Activated CD8-positive, alpha-beta memory T cell treated with anti-CD3 and anti-CD28 coated beads, Interleukin-2, amount 10 ng/mL, durations not matched to agents 7 days and 5 days (primary cell): ENCODE data around the gene CLDN14. TPM values are rescaled to one million over a fixed set of nuclear protein-coding genes. Genes with fewer than 3 reads are reported as not detected.
"Not testable (repeated sequence)": the region's sequence is repeated elsewhere in the genome, so short reads cannot be mapped to it uniquely, and the experiment has no call there.

Source experiments
- ATAC-seq: fragments of 150-1000 bp; cut with Tn5 transposase; one replicate; pipeline ENCODE4 v1.10.0; 2021; ENCODE audit warnings: moderate library complexity
- CTCF ChIA-PET: fragments of 350-600 bp; sonication (Branson Sonifier 250); formaldehyde crosslinking; loops from one replicate; lab custom pipeline; 2021; ENCODE audit warnings: antibody characterized with exemption; lab: Charles Lee
- DNase-seq: peaks from one replicate; pipeline ENCODE4 v3.0.0-alpha.2; 2020
- H3K27ac Mint-ChIP-seq: one replicate; pipeline ENCODE4 v1.8.0; 2021; ENCODE audit warnings: mild to moderate bottlenecking, mixed read lengths
- H3K27me3 Mint-ChIP-seq: one replicate; pipeline ENCODE4 v1.8.0; 2021; ENCODE audit warnings: mixed read lengths
- H3K36me3 Mint-ChIP-seq: one replicate; pipeline ENCODE4 v1.8.0; 2021; ENCODE audit warnings: mild to moderate bottlenecking, mixed read lengths
- H3K4me1 Mint-ChIP-seq: one replicate; pipeline ENCODE4 v1.8.0; 2021; ENCODE audit warnings: mixed read lengths
- H3K4me3 Mint-ChIP-seq: one replicate; pipeline ENCODE4 v1.8.0; 2021; ENCODE audit warnings: mild to moderate bottlenecking, moderate library complexity, mixed read lengths
- H3K9me3 Mint-ChIP-seq: one replicate; pipeline ENCODE4 v1.8.0; 2022; ENCODE audit warnings: low read depth, mixed read lengths
- total RNA-seq, 2 experiments: library from RNA; stranded (reverse); gene quantifications; one replicate each; pipeline ENCODE4 v1.2.3, GENCODE V29; 2021

The CLDN14 gene
- total RNA-seq, 2 experiments from 2014 or later: not detected

DNA sequence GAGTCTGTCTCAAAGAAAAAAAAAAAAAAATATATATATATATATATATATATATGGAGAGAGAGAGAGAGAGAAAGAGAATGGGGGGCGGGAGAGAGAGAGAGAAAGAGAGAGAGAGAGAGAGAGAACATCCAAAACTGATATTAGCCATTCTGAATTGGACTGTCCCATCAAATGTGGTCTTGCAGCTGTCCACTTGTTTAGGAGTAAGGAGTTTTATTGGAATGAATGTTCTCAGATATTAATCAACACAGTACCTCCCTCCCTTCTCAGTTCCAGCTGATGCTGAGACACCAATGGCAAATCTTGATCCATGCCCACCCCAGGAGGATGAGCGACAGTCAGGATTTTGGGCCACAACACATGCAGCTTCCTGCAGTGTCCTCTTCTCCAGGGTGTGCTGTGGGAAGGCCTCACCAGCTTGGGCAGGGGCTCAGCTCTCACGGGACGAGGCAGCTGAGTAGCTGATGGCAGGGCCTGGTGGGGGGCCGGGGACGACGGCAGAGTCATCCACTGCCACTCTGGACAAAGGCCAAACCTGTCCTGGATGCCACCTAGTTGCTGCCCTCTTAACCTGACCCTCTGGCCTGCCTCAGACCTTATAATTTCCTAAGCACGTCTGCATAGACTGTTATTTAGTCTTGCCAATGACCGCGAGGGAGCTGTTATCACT lies 9.3 kb upstream of the CLDN14 start:
- H3K9me3 Mint-ChIP-seq: no peaks in the 10 kb centered on the region
- H3K27me3 Mint-ChIP-seq: peaks cover 2% of the 10 kb centered on the region
- no peaks in the 10 kb centered on the region for H3K36me3 Mint-ChIP-seq
- DNase-seq (no peak), ATAC-seq (no peak)
- no peak overlapping the region for H3K27ac Mint-ChIP-seq
- H3K4me3 Mint-ChIP-seq: no peak overlapping the region
- CTCF ChIA-PET: no interaction called here
- no peaks in the 10 kb centered on the region for H3K4me1 Mint-ChIP-seq

DNA sequence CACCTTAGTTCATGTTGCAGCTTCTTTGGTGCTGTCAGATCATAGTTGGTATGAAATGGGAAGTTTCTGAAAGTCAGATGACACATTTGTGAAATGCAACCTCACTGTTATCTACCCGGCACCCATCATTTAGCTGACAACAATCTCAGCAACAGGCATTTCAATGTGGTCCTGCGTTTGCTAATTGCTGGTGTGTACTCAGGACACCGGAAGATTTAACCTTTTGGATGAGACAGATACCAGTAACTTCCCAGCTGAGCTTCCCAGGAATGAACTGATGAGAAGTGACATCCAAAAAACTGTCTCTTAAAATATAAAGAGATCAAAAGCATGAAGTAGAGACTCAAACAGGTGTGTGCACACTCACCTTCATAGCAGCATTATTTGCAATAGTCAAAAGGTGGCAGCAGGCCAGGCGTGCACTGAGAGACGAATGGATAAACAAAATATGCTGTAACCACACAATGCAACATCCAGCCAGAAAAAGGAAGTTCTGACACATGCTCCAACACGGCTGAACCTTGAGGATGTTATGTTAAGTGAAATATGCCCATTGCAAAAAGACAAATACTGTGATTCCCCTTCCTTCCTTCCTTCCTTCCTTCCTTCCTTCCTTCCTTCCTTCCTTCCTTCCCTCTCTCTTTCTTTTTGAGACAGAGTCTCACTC lies 7.9 kb upstream of the CLDN14 start:
- Mint-ChIP-seq H3K4me1 (no peaks in the 10 kb centered on the region), H3K9me3 (no peaks in the 10 kb centered on the region), H3K27me3 (peaks cover 2% of the 10 kb centered on the region), H3K27ac (no peak overlapping the region), H3K4me3 (no peak overlapping the region), H3K36me3 (no peaks in the 10 kb centered on the region)
- DNase-seq (no peak), ATAC-seq (no peak)
- CTCF ChIA-PET: no interaction called here

DNA sequence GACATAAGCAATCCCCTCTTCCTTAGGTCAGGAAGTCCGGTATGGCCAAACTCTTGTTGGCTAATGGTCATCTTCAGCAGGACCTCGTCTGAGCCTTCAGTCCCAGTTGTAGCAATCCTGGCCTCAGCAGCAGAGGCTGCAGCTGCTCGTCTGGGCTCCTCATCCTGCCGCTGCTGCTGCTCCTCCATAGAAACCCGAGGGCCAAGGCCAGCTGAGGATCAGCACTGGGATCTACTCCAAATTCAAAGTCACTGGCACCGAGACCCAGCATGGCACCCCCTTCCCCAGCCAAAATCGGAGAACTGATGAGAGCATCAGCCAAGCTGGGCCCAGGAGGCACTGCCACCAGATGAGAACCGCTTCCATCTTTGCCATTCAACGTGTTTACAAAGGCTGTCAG lies 6.3 kb upstream of the CLDN14 start:
- Mint-ChIP-seq H3K27me3 (peaks cover 2% of the 10 kb centered on the region), H3K9me3 (no peaks in the 10 kb centered on the region), H3K4me1 (no peaks in the 10 kb centered on the region), H3K27ac (no peak overlapping the region), H3K36me3 (no peaks in the 10 kb centered on the region), H3K4me3 (no peak overlapping the region)
- ATAC-seq: no peak
- no peak for DNase-seq
- CTCF ChIA-PET: no interaction called here

DNA sequence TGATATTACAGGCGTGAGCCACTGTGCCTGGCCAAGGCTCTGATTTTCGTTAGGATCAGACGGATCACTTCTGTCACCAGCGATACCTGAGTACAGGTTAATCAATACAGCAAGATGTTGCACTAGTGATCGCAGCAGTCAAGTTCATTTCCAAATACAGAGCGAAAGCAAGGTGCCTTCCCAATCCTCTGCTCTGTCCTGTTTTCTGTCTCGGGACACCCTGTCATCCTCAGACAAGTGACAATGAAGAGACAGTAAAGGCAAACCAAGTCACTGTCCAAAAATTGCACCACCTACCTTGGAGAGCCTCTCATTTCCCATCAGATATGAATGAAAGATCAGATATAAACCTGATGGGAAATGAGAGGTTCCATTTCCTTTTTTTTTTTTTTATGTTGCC lies 5.6 kb upstream of the CLDN14 start:
- Mint-ChIP-seq H3K36me3 (no peaks in the 10 kb centered on the region), H3K27ac (no peak overlapping the region), H3K4me3 (no peak overlapping the region), H3K9me3 (no peaks in the 10 kb centered on the region), H3K4me1 (no peaks in the 10 kb centered on the region), H3K27me3 (peaks cover 2% of the 10 kb centered on the region)
- DNase-seq: no peak
- no peak for ATAC-seq
- CTCF ChIA-PET: no interaction called here

GRCh38 chr21:36483095-36483494 lies 3.2 kb upstream of the CLDN14 start:
- no peak overlapping the region for H3K4me3 Mint-ChIP-seq
- ATAC-seq: no peak
- no peaks in the 10 kb centered on the region for H3K9me3 Mint-ChIP-seq
- CTCF ChIA-PET: no interaction called here
- H3K36me3 Mint-ChIP-seq: no peaks in the 10 kb centered on the region
- no peak overlapping the region for H3K27ac Mint-ChIP-seq
- peaks cover 2% of the 10 kb centered on the region for H3K4me1 Mint-ChIP-seq
- no peaks in the 10 kb centered on the region for H3K27me3 Mint-ChIP-seq
- DNase-seq: no peak

- no peak for ATAC-seq
- H3K4me3 Mint-ChIP-seq: no peak overlapping the region
Measured at GRCh38 chr21:36482673-36483072, 2.8 kb upstream of the CLDN14 start.

GRCh38 chr21:36482181-36482580 lies 2.3 kb upstream of the CLDN14 start:
- no peaks in the 10 kb centered on the region for H3K9me3 Mint-ChIP-seq
- H3K4me1 Mint-ChIP-seq: peaks cover 2% of the 10 kb centered on the region
- H3K27me3 Mint-ChIP-seq: no peaks in the 10 kb centered on the region
- no peak for ATAC-seq
- H3K27ac Mint-ChIP-seq: no peak overlapping the region
- CTCF ChIA-PET: no interaction called here
- no peak for DNase-seq
- no peaks in the 10 kb centered on the region for H3K36me3 Mint-ChIP-seq
- H3K4me3 Mint-ChIP-seq: no peak overlapping the region

More at GRCh38 chr21:36482673-36483072, 2.8 kb upstream of the CLDN14 start:
- no peaks in the 10 kb centered on the region for H3K27me3 Mint-ChIP-seq
- H3K4me1 Mint-ChIP-seq: peaks cover 2% of the 10 kb centered on the region
- CTCF ChIA-PET: no interaction called here
- DNase-seq: no peak
- H3K36me3 Mint-ChIP-seq: no peaks in the 10 kb centered on the region
- H3K9me3 Mint-ChIP-seq: no peaks in the 10 kb centered on the region
- H3K27ac Mint-ChIP-seq: no peak overlapping the region

- H3K4me1 Mint-ChIP-seq: peaks cover 2% of the 10 kb centered on the region
- CTCF ChIA-PET: no interaction called here
- H3K4me3 Mint-ChIP-seq: no peak overlapping the region
- H3K27ac Mint-ChIP-seq: no peak overlapping the region
- ATAC-seq (no peak), DNase-seq (no peak)
- no peaks in the 10 kb centered on the region for H3K9me3 Mint-ChIP-seq
- H3K36me3 Mint-ChIP-seq: no peaks in the 10 kb centered on the region
- H3K27me3 Mint-ChIP-seq: no peaks in the 10 kb centered on the region
Measured at GRCh38 chr21:36481639-36482038, 1.7 kb upstream of the CLDN14 start.

DNA sequence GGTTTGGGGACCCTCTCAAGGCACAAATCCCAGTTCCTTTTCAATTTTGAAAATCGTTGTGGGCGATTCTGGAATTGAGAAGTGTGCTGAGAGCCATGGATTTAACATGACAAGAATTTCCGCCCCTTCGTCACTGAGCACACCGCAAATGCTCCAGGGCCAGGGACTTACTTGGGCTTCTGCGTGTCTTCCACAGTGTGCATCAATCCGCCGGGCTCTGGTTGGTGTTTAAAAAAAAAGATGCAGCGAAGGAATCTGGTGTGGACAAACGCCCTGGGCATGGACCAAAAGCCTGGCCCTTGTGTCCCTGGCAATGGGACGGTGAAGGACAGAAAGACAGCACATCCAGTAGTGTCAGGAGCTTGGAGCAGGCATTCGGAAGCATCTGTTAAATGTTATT lies 696 bp upstream of the CLDN14 start:
- CTCF ChIA-PET: no interaction called here
- Mint-ChIP-seq H3K4me3 (no peak overlapping the region), H3K36me3 (no peaks in the 10 kb centered on the region), H3K27ac (no peak overlapping the region), H3K9me3 (no peaks in the 10 kb centered on the region), H3K27me3 (no peaks in the 10 kb centered on the region), H3K4me1 (peaks cover 2% of the 10 kb centered on the region)
- DNase-seq: no peak
- no peak for ATAC-seq

DNA sequence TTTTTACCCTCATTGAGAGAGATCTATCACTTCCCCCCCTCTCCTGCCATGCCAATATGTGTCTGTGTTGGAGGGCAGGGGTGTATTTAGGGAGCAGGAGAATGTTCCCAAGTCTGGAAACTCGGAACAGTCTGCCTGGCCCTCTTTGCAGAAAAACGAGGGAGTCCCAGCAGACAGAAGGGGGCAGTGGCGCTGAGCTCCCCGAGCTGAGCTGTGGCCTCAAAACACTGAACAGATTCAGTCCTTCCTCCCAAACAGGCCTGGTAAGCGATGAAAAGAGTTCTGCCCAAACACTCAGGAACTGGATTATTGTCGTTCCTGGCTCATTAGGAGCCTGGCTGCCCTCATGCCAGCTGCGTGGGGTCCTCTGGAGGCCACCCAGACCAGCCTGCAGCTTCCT lies 981 bp downstream of the CLDN14 start:
- H3K4me1 Mint-ChIP-seq: peaks cover 2% of the 10 kb centered on the region
- H3K36me3 Mint-ChIP-seq: no peaks in the 10 kb centered on the region
- H3K4me3 Mint-ChIP-seq: no peak overlapping the region
- peaks cover 5% of the 10 kb centered on the region for H3K27me3 Mint-ChIP-seq
- H3K9me3 Mint-ChIP-seq: no peaks in the 10 kb centered on the region
- no peak overlapping the region for H3K27ac Mint-ChIP-seq
- CTCF ChIA-PET: no interaction called here
- ATAC-seq (no peak), DNase-seq (no peak)

DNA sequence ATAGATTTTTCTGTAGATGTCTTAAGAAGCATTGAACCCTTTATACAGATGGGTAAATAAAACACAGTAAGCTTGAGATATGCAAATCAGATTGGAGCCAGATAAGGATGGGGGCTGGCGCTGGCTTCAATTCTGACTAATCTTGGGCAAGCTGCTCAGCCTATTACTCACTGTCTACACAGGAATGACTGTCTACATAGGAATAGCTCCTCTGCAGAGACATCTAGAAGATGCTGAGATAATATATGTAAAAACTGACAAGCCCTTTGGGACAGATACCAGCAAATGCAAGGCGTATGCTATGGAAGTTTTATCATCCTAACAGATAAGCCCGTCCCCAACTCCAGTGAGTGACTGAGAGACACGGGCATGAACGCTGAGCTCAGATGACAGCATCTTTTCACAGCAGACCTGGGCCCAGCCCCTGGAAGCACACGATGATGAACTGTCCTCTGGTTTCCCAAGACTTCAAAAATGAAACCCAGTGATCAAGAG lies 1.7 kb downstream of the CLDN14 start:
- Mint-ChIP-seq H3K9me3 (no peaks in the 10 kb centered on the region), H3K27me3 (peaks cover 10% of the 10 kb centered on the region), H3K4me1 (peaks cover 2% of the 10 kb centered on the region), H3K36me3 (no peaks in the 10 kb centered on the region), H3K27ac (no peak overlapping the region), H3K4me3 (no peak overlapping the region)
- ATAC-seq (no peak), DNase-seq (no peak)
- CTCF ChIA-PET: no interaction called here

GRCh38 chr21:36477559-36477958 lies 2.4 kb downstream of the CLDN14 start:
- H3K27ac Mint-ChIP-seq: no peak overlapping the region
- CTCF ChIA-PET: no interaction called here

DNA sequence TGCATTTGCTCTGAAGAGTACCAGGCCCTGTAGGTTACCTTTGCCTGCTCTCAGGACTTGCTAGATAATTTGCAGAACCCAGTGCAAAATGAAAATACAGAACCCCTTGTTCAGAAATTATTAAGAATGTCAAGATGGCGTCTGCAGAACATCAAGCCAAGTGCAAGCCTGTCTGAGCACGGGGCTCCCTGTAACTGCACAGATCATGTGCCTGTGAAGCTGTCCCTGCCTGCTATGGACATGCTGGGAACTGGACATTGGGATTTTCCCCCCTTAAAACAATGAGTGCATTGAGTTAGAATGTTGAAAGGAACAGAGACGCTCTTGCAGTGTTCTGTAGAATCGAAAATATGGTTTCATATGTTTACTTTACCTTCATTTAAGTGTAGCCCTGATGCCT lies 2.9 kb downstream of the CLDN14 start:
- CTCF ChIA-PET: no interaction called here
- no peak for ATAC-seq
- Mint-ChIP-seq H3K36me3 (no peaks in the 10 kb centered on the region), H3K27ac (no peak overlapping the region), H3K4me1 (peaks cover 2% of the 10 kb centered on the region), H3K9me3 (no peaks in the 10 kb centered on the region), H3K4me3 (no peak overlapping the region), H3K27me3 (peaks cover 10% of the 10 kb centered on the region)
- no peak for DNase-seq

More at GRCh38 chr21:36477559-36477958, 2.4 kb downstream of the CLDN14 start:
- no peak for DNase-seq
- Mint-ChIP-seq H3K36me3 (no peaks in the 10 kb centered on the region), H3K4me1 (peaks cover 2% of the 10 kb centered on the region), H3K9me3 (no peaks in the 10 kb centered on the region), H3K4me3 (no peak overlapping the region), H3K27me3 (peaks cover 10% of the 10 kb centered on the region)
- no peak for ATAC-seq

DNA sequence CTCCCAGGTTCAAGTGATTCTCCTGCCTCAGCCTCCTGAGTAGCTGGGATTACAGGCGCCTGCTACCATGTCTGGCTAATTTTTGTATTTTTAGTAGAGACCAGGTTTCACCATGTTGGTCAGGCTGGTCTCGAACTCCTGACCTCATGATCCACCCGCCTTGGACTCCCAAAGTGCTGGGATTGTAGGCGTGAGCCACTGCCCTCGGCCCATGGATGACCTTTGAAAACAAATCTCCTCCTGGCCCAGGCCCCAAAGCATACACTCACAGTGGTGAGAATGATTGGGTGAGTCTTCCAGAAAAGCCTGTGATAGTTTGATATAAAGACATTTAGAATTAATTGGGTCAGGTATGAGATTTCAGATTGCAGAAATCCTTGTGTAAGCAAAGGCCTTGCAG lies 3.4 kb downstream of the CLDN14 start:
- H3K36me3 Mint-ChIP-seq, H3K9me3 Mint-ChIP-seq, H3K4me1 Mint-ChIP-seq, CTCF ChIA-PET, H3K4me3 Mint-ChIP-seq, H3K27ac Mint-ChIP-seq, DNase-seq, ATAC-seq: not testable (repeated sequence)
- peaks cover 10% of the 10 kb centered on the region for H3K27me3 Mint-ChIP-seq
